ENCODE data around the gene RNF114.
"Not testable (repeated sequence)": the region's sequence is repeated elsewhere in the genome, so short reads cannot be mapped to it uniquely, and the experiment has no call there.

- TF ChIP-seq POLR2A (IDR thresholded peaks at IDR 0.05; ENCODE audit: low read depth); CTCF (IDR thresholded peaks at IDR 0.05); EP300 (IDR thresholded peaks at IDR 0.05): not testable (repeated sequence)
Observed at GRCh38 chr20:49998478-49999188, 62.4 kb downstream of the RNF114 start.
